HG03378 (cell line): ENCODE data around the gene RFK.

Experiments used
- ATAC-seq: cut with Tn5 transposase; IDR thresholded peaks from one replicate; pipeline ENCODE4 v1.9.1; 2021; ENCODE audit warnings: mild to moderate bottlenecking, moderate library complexity; ENCODE audit not compliant: unreplicated experiment

RFK gene

GRCh38 chr9:76413658-76414057, 19.4 kb upstream of the RFK start:
- no peak for ATAC-seq

GRCh38 chr9:76412638-76413037, 18.4 kb upstream of the RFK start:
- ATAC-seq = no peak

DNA sequence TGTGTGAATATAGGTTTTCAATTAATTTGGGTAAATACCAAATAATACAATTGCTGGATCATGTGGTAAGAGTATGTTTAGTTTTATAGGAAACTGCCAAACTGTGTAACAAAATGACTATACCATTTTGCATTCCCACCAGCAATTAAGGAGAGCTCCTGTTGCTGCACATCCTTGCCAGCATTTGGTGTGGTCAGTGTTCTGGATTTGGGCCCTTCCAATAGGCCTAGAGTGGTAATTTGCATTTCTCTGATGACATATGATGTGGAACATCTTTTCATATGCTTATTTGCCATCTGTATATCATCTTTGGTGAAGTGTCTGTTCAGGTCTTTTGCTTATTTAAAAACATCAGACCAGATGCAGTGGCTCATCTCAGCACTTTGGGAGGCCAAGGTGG, 11.6 kb upstream of the RFK start:
- no peak for ATAC-seq

GRCh38 chr9:76405340-76405739, 11.1 kb upstream of the RFK start:
- ATAC-seq = no peak

DNA sequence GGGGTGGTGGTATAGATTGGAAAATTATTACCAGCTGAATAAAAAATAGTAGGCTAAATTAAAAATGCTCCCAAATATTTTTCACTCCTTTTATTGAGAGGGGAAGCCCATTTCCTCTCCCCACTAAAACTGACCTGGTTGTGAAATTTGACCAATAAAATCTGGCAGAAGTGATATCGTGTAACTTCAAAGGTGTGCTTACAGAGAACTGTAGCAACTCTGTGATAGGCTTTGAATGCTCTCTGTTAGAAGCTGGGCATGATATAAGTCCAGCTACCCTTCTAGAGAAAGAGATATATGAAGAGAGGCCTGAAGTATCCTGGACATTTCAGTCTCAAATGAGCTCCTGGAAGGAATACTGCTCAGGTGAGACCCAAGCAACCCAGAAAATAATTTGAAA, 10.2 kb upstream of the RFK start:
- no peak for ATAC-seq

DNA sequence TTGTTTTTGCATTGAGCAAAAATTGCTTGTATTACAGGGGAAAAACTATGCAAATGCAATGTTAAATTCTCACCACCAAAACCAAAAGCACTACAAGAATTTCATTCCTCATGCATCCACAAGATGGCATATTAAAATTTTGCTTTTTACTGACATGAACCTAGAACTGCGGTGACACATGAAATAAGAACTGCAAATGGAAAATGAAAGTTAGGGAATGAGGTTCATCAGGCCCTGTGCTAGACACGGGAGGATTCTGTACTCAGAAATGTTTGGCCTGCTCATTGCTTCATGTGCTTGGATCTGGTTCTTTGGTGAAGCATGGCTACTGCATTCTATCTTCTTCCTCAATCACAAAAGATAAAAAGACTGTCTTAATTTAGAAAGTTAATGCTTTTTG, 9.1 kb upstream of the RFK start:
- ATAC-seq = peak; percentile 89

DNA sequence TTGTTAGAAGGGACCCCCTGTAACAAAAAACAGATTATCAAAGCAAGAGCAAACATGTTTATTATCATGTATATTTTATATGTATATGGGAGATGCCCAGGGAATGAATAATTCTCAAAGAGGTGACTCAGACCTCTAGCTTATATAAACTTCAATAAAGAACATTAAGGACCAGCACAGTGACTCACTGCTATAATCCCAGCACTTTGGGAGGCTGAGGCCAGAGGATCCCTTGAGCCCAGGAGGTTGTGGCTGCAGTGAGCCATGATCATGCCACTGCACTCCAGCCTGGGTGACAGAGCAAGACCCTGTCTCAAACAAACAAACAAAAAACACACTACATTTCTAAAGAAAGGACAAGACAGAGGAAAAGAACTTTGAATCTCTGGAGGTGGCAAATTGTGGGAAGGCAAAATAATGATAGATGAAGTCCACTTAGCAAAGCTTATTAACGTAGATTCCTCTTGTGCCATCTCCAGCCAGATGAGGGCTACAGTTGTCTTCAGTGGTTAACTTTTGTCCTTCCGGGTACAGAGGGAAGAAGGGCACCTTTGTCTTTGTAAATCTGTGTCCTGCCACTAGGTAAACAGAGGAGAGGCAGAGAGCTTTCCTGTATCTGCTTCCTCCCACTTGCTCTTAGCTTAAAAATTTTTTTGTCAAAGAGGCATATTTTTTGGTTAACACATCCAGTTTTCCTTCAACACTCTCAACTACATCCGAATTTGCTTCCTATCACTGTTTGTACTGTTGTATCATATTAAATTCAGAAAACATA, 7.5 kb upstream of the RFK start:
- no peak for ATAC-seq

GRCh38 chr9:76401176-76401575, 7.0 kb upstream of the RFK start:
- ATAC-seq = no peak

GRCh38 chr9:76400534-76401096, 6.4 kb upstream of the RFK start:
- no peak for ATAC-seq

DNA sequence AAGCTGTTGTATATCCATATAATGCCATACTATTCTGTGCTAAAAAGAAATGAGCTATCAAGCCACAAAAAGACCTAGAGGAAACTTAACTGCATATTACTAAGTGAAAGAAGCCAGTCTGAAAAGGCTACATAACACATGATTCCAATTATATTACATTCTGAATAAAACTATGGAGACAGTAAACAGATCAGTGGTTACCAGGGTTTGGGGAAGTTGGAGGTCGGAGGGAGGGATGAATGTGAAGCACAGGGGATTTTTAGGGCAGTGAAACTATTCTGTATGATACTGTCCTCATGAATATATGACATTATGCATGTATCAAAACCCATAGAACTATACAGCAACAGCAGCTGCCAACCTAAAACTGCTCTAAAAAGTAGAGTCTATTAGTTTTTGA, 5.6 kb upstream of the RFK start:
- no peak for ATAC-seq

DNA sequence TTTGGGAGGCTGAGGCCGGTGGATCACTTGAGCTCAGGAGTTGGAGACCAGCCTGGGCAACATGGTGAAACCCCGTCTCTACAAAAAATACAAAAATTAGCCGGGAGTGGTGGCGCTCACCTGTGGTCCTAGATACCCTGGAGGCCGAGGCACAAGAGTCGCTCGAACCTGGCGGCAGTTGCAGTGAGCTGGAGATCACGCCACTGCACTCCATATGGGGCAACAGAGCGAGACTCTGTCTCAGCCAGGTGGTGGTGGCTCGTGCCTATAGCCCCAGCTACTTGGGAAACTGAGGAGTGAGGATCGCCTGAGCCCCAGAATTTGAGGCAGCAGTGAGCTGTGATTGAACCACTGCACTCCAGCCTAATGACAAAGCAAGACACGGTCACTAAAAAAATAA, 2.4 kb upstream of the RFK start:
- ATAC-seq = no peak

GRCh38 chr9:76396144-76396543, 1.9 kb upstream of the RFK start:
- ATAC-seq = no peak

DNA sequence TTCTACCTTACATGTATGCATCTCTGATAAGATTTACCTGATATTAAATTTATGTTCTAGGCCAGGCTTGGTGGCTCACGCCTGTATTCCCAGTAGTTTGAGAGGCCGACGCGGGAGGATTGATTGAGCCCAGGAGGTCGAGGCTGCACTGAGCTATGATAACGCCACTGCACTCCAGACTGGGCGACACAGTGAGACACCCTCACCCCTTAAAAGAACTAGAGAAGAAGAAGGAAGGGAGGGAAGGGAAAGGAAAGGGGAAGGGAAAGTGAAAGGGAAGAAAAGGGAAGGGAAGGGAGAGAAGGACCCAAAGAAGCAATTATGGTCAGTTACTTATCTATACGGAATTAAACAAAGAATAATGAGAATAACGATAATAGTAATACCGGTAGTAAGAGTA, 1.2 kb upstream of the RFK start:
- ATAC-seq = no peak

DNA sequence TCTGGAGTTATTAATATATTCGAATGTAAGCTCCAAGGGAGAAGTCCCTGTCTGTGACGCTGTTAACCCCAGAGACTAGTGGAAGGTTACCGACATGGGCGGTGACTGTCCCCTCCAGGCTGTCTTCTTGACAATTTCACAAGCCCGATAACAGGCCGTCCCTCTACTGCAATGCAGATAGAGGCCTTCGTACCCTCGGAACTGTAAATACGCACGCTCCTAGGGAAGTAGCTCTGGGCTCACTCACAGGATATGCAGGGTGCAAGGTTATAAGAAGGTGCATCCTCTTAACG, 680 bp upstream of the RFK start:
- peak; percentile 69 for ATAC-seq

GRCh38 chr9:76390656-76391055, 3.6 kb downstream of the RFK start:
- ATAC-seq = no peak

DNA sequence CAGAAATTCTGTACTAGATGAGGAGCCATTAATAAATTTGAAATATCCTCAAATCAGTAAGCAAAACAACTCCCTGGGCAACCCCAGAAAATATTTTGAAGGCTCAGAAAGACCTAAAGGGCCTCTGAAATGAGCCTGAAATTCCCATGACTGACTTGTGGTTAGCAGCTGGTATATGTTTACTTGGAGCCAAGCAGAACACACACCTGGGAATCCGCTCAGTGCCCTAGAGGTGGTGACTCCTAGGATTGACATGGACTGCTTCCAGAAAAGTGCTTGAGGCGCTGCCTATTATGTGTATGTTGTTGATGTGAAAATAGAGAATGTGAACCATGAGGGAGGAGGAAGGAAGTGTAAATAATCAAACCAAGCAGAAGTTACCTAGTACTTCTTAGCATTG, 14.7 kb downstream of the RFK start:
- no peak for ATAC-seq

DNA sequence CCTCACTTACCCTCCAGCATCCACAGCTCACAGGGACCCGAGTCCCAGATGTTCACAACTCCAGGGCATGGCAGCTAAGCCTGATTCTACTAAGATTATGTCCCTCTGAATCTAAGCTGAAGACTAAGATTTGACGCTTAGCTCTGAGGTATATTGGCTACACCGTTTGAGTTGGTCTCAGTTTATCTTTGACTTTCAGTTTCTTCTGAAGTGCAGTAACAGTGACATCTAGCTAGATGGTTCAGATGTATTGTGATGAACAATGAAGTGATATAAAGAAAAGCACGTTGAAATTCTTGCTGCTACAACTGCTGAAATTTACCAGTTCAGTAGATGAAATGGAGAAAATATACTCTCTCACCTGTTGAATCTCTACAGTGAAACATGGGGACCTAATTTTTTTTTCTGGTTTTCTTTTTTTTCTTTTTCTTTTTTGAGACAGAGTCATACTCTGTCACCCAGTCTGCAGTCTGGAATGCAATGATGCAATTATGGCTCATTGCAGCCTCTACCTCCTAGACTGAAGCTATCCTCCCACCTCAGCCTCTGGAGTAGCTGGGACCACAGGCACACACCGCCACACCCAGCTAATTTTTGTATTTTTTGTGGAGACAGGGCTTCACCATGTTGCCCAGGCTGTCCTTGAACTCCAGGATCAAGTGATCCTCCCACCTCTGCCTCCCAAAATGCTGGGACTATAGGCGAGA, 15.7 kb downstream of the RFK start:
- ATAC-seq = no peak

DNA sequence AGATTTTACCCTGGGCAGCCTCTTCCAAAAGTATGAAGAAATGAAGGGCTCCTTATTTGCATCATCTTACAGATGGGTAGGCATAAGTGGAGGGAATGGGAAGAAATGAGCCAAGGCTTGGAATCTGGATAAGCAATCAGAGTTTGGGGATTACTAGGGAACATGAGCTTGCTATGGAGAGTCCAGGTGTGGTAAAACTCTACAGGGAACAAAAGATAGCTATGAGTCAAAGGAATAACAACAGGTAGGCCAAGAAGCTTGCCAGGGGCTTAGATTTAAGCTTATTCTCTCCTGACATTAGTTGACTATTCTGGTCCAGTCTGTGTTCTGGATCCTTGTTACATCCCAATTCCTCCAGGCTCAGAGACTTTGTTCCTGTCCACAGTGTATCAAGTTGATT, 16.4 kb downstream of the RFK start:
- no peak for ATAC-seq

DNA sequence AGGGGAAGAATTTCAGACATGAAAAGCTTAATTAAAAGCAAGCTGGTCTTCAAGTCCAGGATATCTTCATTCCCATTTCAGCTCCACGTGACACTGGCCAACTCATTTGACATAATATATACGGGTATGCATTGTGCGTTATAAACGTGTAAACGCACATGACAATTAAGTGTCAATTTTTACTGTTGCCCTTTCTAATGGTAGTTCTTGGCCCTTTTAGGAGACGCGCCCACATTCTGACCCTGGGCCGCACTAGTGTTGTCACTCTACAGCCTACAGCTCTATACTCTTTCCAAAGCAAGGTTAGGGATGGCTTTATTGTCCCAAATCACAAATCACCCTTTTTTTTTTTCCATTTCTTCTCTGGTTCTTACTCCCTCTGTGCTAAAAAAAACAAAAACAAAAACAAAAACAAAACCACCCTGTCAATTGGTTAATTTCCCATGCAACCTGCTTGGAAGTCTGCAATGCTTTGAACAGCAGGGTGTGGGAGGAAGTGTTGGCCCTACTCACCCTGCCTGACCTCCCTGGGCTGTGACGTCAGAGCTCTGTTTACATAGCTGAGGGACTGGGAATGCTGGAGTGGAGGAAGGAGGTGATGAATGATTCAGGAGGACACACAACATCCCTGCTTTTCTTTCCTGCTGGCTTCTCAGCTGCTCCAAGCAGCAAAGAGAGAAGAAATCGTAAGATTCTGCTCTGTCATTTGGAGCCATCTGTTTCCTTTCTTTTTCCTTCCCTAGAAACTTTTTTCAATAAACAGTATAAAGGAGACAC, 19.3 kb downstream of the RFK start:
- no peak for ATAC-seq

GRCh38 chr9:76373784-76374474, 20.3 kb downstream of the RFK start:
- no peak for ATAC-seq

- no peak for ATAC-seq
Measured at GRCh38 chr9:76373173-76373783, 20.9 kb downstream of the RFK start.
